ENCODE measurements around the gene MED12L.

- TF ChIP-seq CTCF (IDR thresholded peaks at IDR 0.05) = no peak
- no peak for TF ChIP-seq POLR2A (IDR thresholded peaks at IDR 0.05)
- no peak for TF ChIP-seq EP300 (IDR thresholded peaks at IDR 0.05)
These were observed 33.7 kb downstream of the MED12L start for GRCh38 chr3:151119188-151119587.

Measured in ovary (tissue), 3 donors.